Activated B cell treated with CpG ODN at 0.5 μM for 24 hours (primary cell): Measurements from ENCODE around the gene RGS7. TPM values are rescaled to one million over a fixed set of nuclear protein-coding genes. Genes with fewer than 3 reads are reported as not detected.
"Not testable (repeated sequence)": the region's sequence is repeated elsewhere in the genome, so short reads cannot be mapped to it uniquely, and the experiment has no call there.

Experiments
- ATAC-seq: fragments of 200-7000 bp; cut with Tn5 transposase; one replicate; pipeline ENCODE4 v1.10.0; 2021; ENCODE audit warnings: low read depth, mild to moderate bottlenecking, moderate library complexity
- CTCF ChIA-PET: fragments of 350-600 bp; sonication (Branson Sonifier 250); formaldehyde crosslinking; loops from one replicate; lab custom pipeline; 2021; ENCODE audit warnings: antibody characterized with exemption; lab: Charles Lee
- POLR2A ChIA-PET: fragments of 350-600 bp; sonication (Branson Sonifier 250); formaldehyde crosslinking; loops from one replicate; lab custom pipeline; 2021; ENCODE audit warnings: antibody characterized with exemption; lab: Charles Lee
- DNase-seq: peaks from one replicate; pipeline ENCODE4 v3.0.0; 2022
- H3K27ac Mint-ChIP-seq: one replicate; pipeline ENCODE4 v1.8.0; 2020; ENCODE audit warnings: mixed read lengths
- H3K27me3 Mint-ChIP-seq: one replicate; pipeline ENCODE4 v1.8.0; 2021; ENCODE audit warnings: mixed read lengths
- H3K36me3 Mint-ChIP-seq: one replicate; pipeline ENCODE4 v1.8.0; 2021; ENCODE audit warnings: low read depth, mixed read lengths
- H3K4me1 Mint-ChIP-seq: one replicate; pipeline ENCODE4 v1.8.0; 2021; ENCODE audit warnings: mixed read lengths
- H3K4me3 Mint-ChIP-seq: one replicate; pipeline ENCODE4 v1.8.0; 2020; ENCODE audit warnings: mild to moderate bottlenecking, mixed read lengths
- H3K9me3 Mint-ChIP-seq: one replicate; pipeline ENCODE4 v1.8.0; 2020; ENCODE audit warnings: mixed read lengths
- intact Hi-C: fragments of 100-400 bp; cut with micrococcal nuclease; formaldehyde crosslinking; loops from one replicate; pipeline ENCODE4 v1.15.1; 2024
- total RNA-seq: library from RNA; stranded (reverse); gene quantifications from 2 replicates; pipeline ENCODE4 v1.2.3, GENCODE V29; 2022
- TF ChIP-seq, protein P1 (sequence below): fragments of 200-600 bp; IDR thresholded peaks from one replicate; pipeline ENCODE4 v1.8.0; 2022; ENCODE audit warnings: antibody characterized with exemption, mild to moderate bottlenecking

The RGS7 gene
- total RNA-seq, 1 donor from 2014 or later: 0.49 TPM

DNA sequence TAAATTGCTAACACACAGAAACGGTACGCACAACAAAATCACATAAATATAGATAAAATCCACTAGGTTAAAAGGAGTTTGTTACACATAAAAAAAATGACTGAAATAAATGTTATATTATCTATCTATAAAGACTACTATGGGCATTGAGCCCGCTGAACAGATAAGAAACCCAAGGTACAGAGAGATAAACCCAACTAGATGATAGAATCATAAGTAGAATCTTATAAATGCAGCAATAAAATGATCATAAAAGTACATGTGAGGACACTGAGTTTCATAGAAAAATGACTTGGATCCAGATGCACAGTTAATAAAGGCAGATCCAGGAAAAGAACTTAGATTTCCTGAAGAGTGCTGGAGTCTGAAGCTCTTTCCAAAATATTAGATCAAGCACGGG lies 128.7 kb downstream of the RGS7 start:
- no peaks in the 10 kb centered on the region for H3K27me3 Mint-ChIP-seq
- H3K4me1 Mint-ChIP-seq: no peaks in the 10 kb centered on the region
- H3K36me3 Mint-ChIP-seq: no peaks in the 10 kb centered on the region
- no peak overlapping the region for H3K4me3 Mint-ChIP-seq
- ChIA-PET POLR2A (no interaction called here), CTCF (no interaction called here)
- peaks cover under 1% of the 10 kb centered on the region for H3K9me3 Mint-ChIP-seq
- H3K27ac Mint-ChIP-seq: no peak overlapping the region
- DNase-seq (no peak), ATAC-seq (no peak)
- intact Hi-C loops: no loop called here
- TF ChIP-seq, protein P1, sequence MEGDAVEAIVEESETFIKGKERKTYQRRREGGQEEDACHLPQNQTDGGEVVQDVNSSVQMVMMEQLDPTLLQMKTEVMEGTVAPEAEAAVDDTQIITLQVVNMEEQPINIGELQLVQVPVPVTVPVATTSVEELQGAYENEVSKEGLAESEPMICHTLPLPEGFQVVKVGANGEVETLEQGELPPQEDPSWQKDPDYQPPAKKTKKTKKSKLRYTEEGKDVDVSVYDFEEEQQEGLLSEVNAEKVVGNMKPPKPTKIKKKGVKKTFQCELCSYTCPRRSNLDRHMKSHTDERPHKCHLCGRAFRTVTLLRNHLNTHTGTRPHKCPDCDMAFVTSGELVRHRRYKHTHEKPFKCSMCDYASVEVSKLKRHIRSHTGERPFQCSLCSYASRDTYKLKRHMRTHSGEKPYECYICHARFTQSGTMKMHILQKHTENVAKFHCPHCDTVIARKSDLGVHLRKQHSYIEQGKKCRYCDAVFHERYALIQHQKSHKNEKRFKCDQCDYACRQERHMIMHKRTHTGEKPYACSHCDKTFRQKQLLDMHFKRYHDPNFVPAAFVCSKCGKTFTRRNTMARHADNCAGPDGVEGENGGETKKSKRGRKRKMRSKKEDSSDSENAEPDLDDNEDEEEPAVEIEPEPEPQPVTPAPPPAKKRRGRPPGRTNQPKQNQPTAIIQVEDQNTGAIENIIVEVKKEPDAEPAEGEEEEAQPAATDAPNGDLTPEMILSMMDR: no peak

DNA sequence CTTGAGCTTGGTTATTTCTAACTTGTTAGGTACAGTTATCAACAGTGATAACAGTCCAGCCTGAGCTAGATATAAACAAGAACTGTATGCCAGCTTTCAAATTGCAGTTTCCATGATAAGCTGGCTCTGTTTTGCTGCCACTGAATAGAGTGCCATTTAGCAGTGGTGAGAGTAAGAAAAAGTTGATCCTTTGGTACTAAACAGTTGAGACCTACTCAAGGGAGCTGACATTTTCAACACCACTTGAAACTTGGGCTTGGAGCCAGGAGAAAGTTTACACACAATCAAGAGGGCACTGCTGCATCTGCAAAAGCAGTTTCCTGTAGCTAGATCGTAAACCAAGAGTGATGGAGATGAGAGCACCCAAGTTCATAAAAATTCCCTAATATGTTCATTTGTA lies 131.3 kb downstream of the RGS7 start:
- ATAC-seq (no peak), DNase-seq (no peak)
- CTCF ChIA-PET: no interaction called here
- intact Hi-C loops: no loop called here
- no peaks in the 10 kb centered on the region for H3K36me3 Mint-ChIP-seq
- no peaks in the 10 kb centered on the region for H3K4me1 Mint-ChIP-seq
- TF ChIP-seq, protein P1: no peak
- H3K27me3 Mint-ChIP-seq: no peaks in the 10 kb centered on the region
- peaks cover 7% of the 10 kb centered on the region for H3K9me3 Mint-ChIP-seq
- POLR2A ChIA-PET: no interaction called here
- no peak overlapping the region for H3K4me3 Mint-ChIP-seq
- no peak overlapping the region for H3K27ac Mint-ChIP-seq

DNA sequence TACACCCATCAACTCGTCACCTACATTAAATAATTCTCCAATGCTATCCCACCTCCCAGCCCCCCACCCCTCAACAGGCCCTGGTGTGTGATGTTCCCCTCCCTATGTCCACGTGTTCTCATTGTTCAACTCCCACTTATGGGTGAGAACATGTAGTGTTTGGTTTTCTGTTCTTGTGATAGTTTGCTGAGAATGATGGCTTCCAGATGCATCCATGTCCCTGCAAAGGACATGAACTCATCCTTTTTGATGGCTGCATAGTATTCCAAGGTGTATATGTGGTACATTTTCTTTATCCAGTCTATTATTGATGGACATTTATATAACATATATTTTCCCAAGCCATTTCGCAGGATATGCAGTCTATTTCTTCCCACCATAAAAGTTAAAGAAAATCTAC lies 132.8 kb downstream of the RGS7 start:
- H3K9me3 Mint-ChIP-seq, H3K36me3 Mint-ChIP-seq, H3K27ac Mint-ChIP-seq, POLR2A ChIA-PET, H3K4me1 Mint-ChIP-seq, intact Hi-C loops, CTCF ChIA-PET, H3K4me3 Mint-ChIP-seq, ATAC-seq, DNase-seq, H3K27me3 Mint-ChIP-seq: not testable (repeated sequence)

DNA sequence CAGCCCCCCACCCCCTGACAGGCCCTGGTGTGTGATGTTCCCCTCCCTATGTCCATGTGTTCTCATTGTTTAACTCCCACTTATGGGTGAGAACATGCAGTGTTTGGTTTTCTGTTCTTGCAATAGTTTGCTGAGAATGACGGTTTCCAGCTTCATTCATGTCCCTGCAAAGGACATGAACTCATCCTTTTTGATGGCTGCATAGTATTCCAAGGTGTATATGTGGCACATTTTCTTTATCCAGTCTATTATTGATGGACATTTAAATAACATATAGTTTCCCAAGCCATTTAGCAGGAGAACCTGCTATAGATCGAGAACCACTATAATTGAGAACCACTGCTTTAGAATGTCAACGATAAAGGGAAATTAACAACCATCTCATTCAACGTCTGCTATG lies 134.2 kb downstream of the RGS7 start:
- not testable (repeated sequence) for H3K4me1 Mint-ChIP-seq

DNA sequence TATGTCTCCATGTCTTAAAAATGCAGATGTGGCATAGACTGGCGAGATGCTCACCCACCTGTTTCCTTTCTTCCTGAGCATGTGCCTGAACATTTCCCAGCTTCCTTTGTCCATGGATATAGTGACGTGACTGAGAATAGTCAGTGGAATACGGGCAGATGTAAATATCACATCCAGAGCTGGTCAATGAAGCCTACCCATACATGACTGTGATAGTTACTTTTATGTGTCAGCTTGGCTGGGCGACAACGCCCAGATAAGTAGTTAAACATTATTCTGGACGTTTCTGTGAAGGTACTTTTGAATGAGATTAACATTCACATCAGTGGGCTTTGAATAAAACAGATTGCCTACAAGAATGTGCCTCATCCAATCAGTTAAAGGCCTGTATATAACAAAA lies 135.7 kb downstream of the RGS7 start:
- DNase-seq: no peak
- TF ChIP-seq, protein P1: no peak
- ATAC-seq: no peak
- Mint-ChIP-seq H3K36me3 (no peaks in the 10 kb centered on the region), H3K27me3 (no peaks in the 10 kb centered on the region), H3K27ac (no peak overlapping the region), H3K9me3 (peaks cover 7% of the 10 kb centered on the region), H3K4me1 (no peaks in the 10 kb centered on the region), H3K4me3 (no peak overlapping the region)
- ChIA-PET CTCF (no interaction called here), POLR2A (no interaction called here)
- intact Hi-C loops: no loop called here

More for the DNA sequence above, 134.2 kb downstream of the RGS7 start:
- H3K27me3 Mint-ChIP-seq, H3K9me3 Mint-ChIP-seq, DNase-seq, ATAC-seq, CTCF ChIA-PET, intact Hi-C loops, H3K36me3 Mint-ChIP-seq, H3K4me3 Mint-ChIP-seq, POLR2A ChIA-PET, H3K27ac Mint-ChIP-seq: not testable (repeated sequence)

DNA sequence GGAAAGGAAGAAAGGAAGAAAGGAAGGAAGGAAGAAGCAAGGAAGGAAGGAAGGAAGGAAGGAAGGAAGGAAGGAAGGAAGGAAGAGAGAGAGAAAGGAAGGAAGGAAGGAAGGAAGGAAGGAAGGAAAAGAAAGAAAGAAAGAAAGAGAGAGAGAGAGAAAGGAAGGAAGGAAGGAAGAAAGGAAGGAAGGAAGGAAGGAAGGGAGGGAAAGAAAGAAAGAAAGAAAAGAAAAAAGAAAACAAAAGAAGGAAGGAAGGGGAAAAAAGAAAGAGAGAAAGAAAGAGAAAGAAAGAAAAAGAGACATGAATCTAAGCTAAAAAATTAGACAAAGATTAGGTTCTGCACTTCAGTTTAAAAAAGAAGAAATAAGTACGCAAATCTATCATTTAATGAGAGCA lies 136.1 kb downstream of the RGS7 start:
- DNase-seq, H3K36me3 Mint-ChIP-seq, POLR2A ChIA-PET, H3K4me3 Mint-ChIP-seq, H3K9me3 Mint-ChIP-seq, H3K4me1 Mint-ChIP-seq, ATAC-seq, intact Hi-C loops, H3K27me3 Mint-ChIP-seq, CTCF ChIA-PET, H3K27ac Mint-ChIP-seq: not testable (repeated sequence)

DNA sequence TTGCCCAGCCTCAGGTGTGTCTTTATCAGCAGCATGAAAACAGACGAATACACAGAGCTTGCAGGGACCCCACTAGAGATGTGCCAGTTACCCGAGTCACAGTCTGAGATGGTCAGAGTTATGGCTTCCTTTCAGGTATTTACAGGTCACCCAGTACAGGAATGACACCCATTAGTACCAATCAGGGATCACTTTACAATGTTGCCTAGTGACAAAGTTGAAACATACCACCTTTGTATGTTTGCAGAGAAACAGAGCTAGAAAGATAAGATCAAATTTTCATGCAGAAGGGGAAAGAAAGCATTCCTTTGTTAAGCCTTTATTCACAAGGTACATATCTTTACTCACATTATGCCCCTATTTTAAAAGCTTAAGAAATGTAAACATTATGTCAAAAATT lies 137.6 kb downstream of the RGS7 start:
- Mint-ChIP-seq H3K27ac (no peak overlapping the region), H3K27me3 (no peaks in the 10 kb centered on the region), H3K4me3 (no peak overlapping the region), H3K9me3 (peaks cover 7% of the 10 kb centered on the region), H3K36me3 (no peaks in the 10 kb centered on the region), H3K4me1 (no peaks in the 10 kb centered on the region)
- TF ChIP-seq, protein P1: no peak
- POLR2A ChIA-PET: no interaction called here
- CTCF ChIA-PET: no interaction called here
- ATAC-seq: no peak
- no peak for DNase-seq
- intact Hi-C loops: no loop called here
